Brain microvascular endothelial cell (primary cell): ENCODE results near the gene GEN1.

Experiments used
- DNase-seq: peaks from one replicate; pipeline ENCODE4 v3.0.0-alpha.2; 2020
- H3K27ac ChIP-seq: fragments of 250-450 bp; sonication (Bioruptor Pico); 2 replicates; pipeline ENCODE4 v1.5.1; 2020; ENCODE audit warnings: mild to moderate bottlenecking, moderate library complexity
- H3K27me3 ChIP-seq: fragments of 250-450 bp; sonication (Bioruptor Pico); replicated peaks from 2 replicates; pipeline ENCODE4 v1.5.1; 2020; ENCODE audit warnings: mild to moderate bottlenecking
- H3K36me3 ChIP-seq: fragments of 250-450 bp; sonication (Bioruptor Pico); replicated peaks from 2 replicates; pipeline ENCODE4 v1.5.1; 2020; ENCODE audit warnings: mild to moderate bottlenecking
- H3K4me3 ChIP-seq: 2 replicates; pipeline ENCODE4 v1.5.1; 2011; ENCODE audit warnings: low read depth, mild to moderate bottlenecking, control low read depth, low read length, moderate library complexity
- CTCF ChIP-seq: IDR thresholded peaks from 2 replicates; pipeline ENCODE4 v1.5.1; 2011; ENCODE audit warnings: low read depth, mild to moderate bottlenecking, moderate library complexity, low read length, control low read depth, inconsistent platforms; ENCODE audit errors: missing control alignments
- in situ Hi-C: cut with HindIII; loops from 2 replicates; pipeline ENCODE4 v1.10.0; 2017; ENCODE audit warnings: low sequenced_read_pairs, low pct_ligation_motif_present

GEN1 gene

GRCh38 chr2:17753803-17754663, at the start of gene GEN1, which contains the start of gene SMC6:
Gene GEN1, plus strand, starts transcription at chr2:17754138. Its CDS starts 5,806 bp downstream, at chr2:17759944.
Gene SMC6, minus strand, starts transcription at chr2:17753810. Its CDS starts 7,864 bp downstream, at chr2:17745946.
- H3K27me3 ChIP-seq, result no peaks in the 10 kb centered on the region
- H3K4me3 ChIP-seq, result peak within 1 kb of the TSS; percentile 90
- H3K27ac ChIP-seq, result peak within 1 kb of the TSS; percentile 98
- no peaks in the 10 kb centered on the region for H3K36me3 ChIP-seq
- in situ Hi-C loops, result no loop called here
- no peak for TF ChIP-seq CTCF
- DNase-seq, result peak; percentile 78

GRCh38 chr2:17706845-17707244, 47.1 kb upstream of the GEN1 start:
- DNase-seq, result no peak
- Histone ChIP-seq H3K27ac (no peak overlapping the region), H3K36me3 (peaks cover 36% of the 10 kb centered on the region), H3K4me3 (no peak overlapping the region), H3K27me3 (no peaks in the 10 kb centered on the region)
- in situ Hi-C loops, result no loop called here
- TF ChIP-seq CTCF, result no peak

GRCh38 chr2:17708501-17708900, 45.4 kb upstream of the GEN1 start:
- Histone ChIP-seq H3K27ac (no peak overlapping the region), H3K4me3 (no peak overlapping the region), H3K36me3 (peaks cover 44% of the 10 kb centered on the region), H3K27me3 (no peaks in the 10 kb centered on the region)
- no peak for DNase-seq
- in situ Hi-C loops, result no loop called here
- TF ChIP-seq CTCF, result no peak

GRCh38 chr2:17709897-17710296, 44.0 kb upstream of the GEN1 start:
- DNase-seq, result peak; percentile 4
- Histone ChIP-seq H3K27me3 (no peaks in the 10 kb centered on the region), H3K36me3 (peaks cover 47% of the 10 kb centered on the region), H3K27ac (no peak overlapping the region), H3K4me3 (no peak overlapping the region)
- in situ Hi-C loops, result no loop called here
- TF ChIP-seq CTCF, result no peak

GRCh38 chr2:17710547-17711248, 43.2 kb upstream of the GEN1 start:
- Histone ChIP-seq H3K4me3 (no peak overlapping the region), H3K36me3 (peaks cover 44% of the 10 kb centered on the region), H3K27me3 (no peaks in the 10 kb centered on the region), H3K27ac (no peak overlapping the region)
- in situ Hi-C loops, result no loop called here
- DNase-seq, result no peak
- TF ChIP-seq CTCF, result no peak
